ENCODE measurements around the gene TMEM186.
A peak's percentile ranks its signal among the peaks of the same experiment; 100 is the strongest.
"Not testable (repeated sequence)": the region's sequence is repeated elsewhere in the genome, so short reads cannot be mapped to it uniquely, and the experiment has no call there.

TMEM186 gene

GRCh38 chr16:8797364-8798173 lies at the start of gene TMEM186, which contains the start of gene PMM2:
TSS of gene TMEM186 (minus strand) at chr16:8797639. CDS start at chr16:8797614, 25 bp downstream.
TSS of gene PMM2 (plus strand) at chr16:8797839. CDS start at chr16:8797883, 44 bp downstream.
- peak; percentile 98 for DNase-seq

- no peak for DNase-seq
Observed at GRCh38 chr16:8847145-8847544, 49.7 kb upstream of the TMEM186 start.

GRCh38 chr16:8846401-8846932 lies 49.0 kb upstream of the TMEM186 start:
- DNase-seq = no peak

- DNase-seq = no peak
Observed at GRCh38 chr16:8845699-8846298, 48.4 kb upstream of the TMEM186 start.

GRCh38 chr16:8843296-8843695 lies 45.9 kb upstream of the TMEM186 start:
- not testable (repeated sequence) for DNase-seq

- DNase-seq = not testable (repeated sequence)
Observed at GRCh38 chr16:8842016-8842415, 44.6 kb upstream of the TMEM186 start.

- not testable (repeated sequence) for DNase-seq
Observed at GRCh38 chr16:8837594-8837993, 40.2 kb upstream of the TMEM186 start.

- not testable (repeated sequence) for DNase-seq
Observed at GRCh38 chr16:8836797-8837196, 39.4 kb upstream of the TMEM186 start.

- DNase-seq = peak; percentile 72
Observed at GRCh38 chr16:8832717-8833105, 35.3 kb upstream of the TMEM186 start.

GRCh38 chr16:8831871-8832716 lies 34.7 kb upstream of the TMEM186 start:
- no peak for DNase-seq

GRCh38 chr16:8831450-8831849 lies 34.0 kb upstream of the TMEM186 start:
- DNase-seq = no peak

GRCh38 chr16:8828541-8829165 lies 31.2 kb upstream of the TMEM186 start:
- no peak for DNase-seq

- DNase-seq = no peak
Observed at GRCh38 chr16:8826278-8826879, 28.9 kb upstream of the TMEM186 start.

- no peak for DNase-seq
Observed at GRCh38 chr16:8822403-8822802, 25.0 kb upstream of the TMEM186 start.

GRCh38 chr16:8819411-8820034 lies 22.1 kb upstream of the TMEM186 start:
- DNase-seq = peak; percentile 53

- DNase-seq = peak; percentile 81
Observed at GRCh38 chr16:8818504-8819270, 21.2 kb upstream of the TMEM186 start.

GRCh38 chr16:8816967-8817655 lies 19.7 kb upstream of the TMEM186 start:
- no peak for DNase-seq

GRCh38 chr16:8814095-8814806 lies 16.8 kb upstream of the TMEM186 start:
- DNase-seq = no peak

GRCh38 chr16:8812162-8812843 lies 14.9 kb upstream of the TMEM186 start:
- no peak for DNase-seq
